GM18907 (cell line): ENCODE results near the gene ADAM19.

Experiments
- ATAC-seq: cut with Tn5 transposase; IDR thresholded peaks from one replicate; pipeline ENCODE4 v1.9.1; 2021; ENCODE audit warnings: mild to moderate bottlenecking, moderate library complexity; ENCODE audit not compliant: unreplicated experiment

ADAM19 gene

GRCh38 chr5:157469073-157469472, 106.5 kb downstream of the ADAM19 start:
- ATAC-seq, result no peak

- no peak for ATAC-seq
Measured at GRCh38 chr5:157468293-157468965, 107.1 kb downstream of the ADAM19 start.

GRCh38 chr5:157464519-157465171, 110.9 kb downstream of the ADAM19 start:
- peak; percentile 83 for ATAC-seq

GRCh38 chr5:157463621-157464518, 111.7 kb downstream of the ADAM19 start:
- ATAC-seq, result no peak

GRCh38 chr5:157463081-157463480, 112.5 kb downstream of the ADAM19 start:
- no peak for ATAC-seq

- ATAC-seq, result no peak
Measured at GRCh38 chr5:157460921-157461792, 114.4 kb downstream of the ADAM19 start.

GRCh38 chr5:157459715-157460599, 115.6 kb downstream of the ADAM19 start, which contains the start of gene NIPAL4:
Gene NIPAL4 (plus strand): TSS chr5:157460213. CDS start chr5:157460321, 108 bp downstream.
- no peak for ATAC-seq

- ATAC-seq, result no peak
Measured at GRCh38 chr5:157458835-157459234, 116.7 kb downstream of the ADAM19 start.

GRCh38 chr5:157457391-157457790, 118.2 kb downstream of the ADAM19 start:
- ATAC-seq, result no peak

- ATAC-seq, result no peak
Measured at GRCh38 chr5:157456301-157456700, 119.3 kb downstream of the ADAM19 start.

GRCh38 chr5:157455057-157455456, 120.5 kb downstream of the ADAM19 start:
- no peak for ATAC-seq

GRCh38 chr5:157454273-157454672, 121.3 kb downstream of the ADAM19 start:
- ATAC-seq, result no peak

GRCh38 chr5:157451806-157452205, 123.8 kb downstream of the ADAM19 start:
- ATAC-seq, result no peak

GRCh38 chr5:157450024-157450423, 125.6 kb downstream of the ADAM19 start:
- no peak for ATAC-seq

GRCh38 chr5:157449011-157449723, 126.4 kb downstream of the ADAM19 start:
- ATAC-seq, result no peak

GRCh38 chr5:157447201-157447637, 128.4 kb downstream of the ADAM19 start:
- ATAC-seq, result no peak

- ATAC-seq, result no peak
Measured at GRCh38 chr5:157446412-157446935, 129.1 kb downstream of the ADAM19 start.

GRCh38 chr5:157445745-157446411, 129.7 kb downstream of the ADAM19 start:
- no peak for ATAC-seq
